ENCODE results near the gene ZNF738. TPM values are rescaled to one million over a fixed set of nuclear protein-coding genes. Genes with fewer than 3 reads are reported as not detected.

ZNF738 gene
- total and polyA plus RNA-seq, 10 of the 15 experiments (the other 5 are each of a cell fraction or from before 2014, with no cell fraction given), result 11.6 to 29.4 (median 15.0) TPM

DNA sequence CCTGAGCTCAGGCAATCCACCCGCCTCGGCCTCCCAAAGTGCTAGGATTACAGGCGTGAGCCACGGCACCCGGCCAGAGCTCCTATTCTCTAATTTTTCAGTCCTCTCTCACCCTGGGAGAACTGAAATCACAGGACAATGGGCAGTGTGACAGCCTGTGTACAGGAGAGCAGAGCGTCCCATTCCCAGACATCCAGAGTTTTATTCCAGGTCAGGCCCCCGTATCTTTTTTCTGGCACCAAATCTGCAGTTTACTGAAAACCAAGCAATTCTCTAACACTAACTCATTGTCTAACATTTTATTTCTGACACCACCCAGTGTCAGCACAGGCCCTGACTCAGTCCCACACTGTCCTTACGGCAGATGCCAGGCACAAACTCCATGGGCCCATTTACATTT is 36.3 kb upstream of the ZNF738 start:
- Histone ChIP-seq H3K4me3 (no peak overlapping the region), H3K27me3 (replicated peaks in 1 of 2; ENCODE audit: control insufficient read depth in 2 of 2, insufficient read depth in 2 of 2, low read length in 1 of 2) (no peaks in the 10 kb centered on the region), H4K20me1 (ENCODE audit: control insufficient read depth, insufficient read depth) (no peaks in the 10 kb centered on the region), H3K36me3 (ENCODE audit: control insufficient read depth in 2 of 2, insufficient read depth in 2 of 2, low read length in 1 of 2) (peaks cover 0 to 10% of the 10 kb centered on the region in 2 experiments; a peak in 1 of 4 replicates), H3K4me2 (ENCODE audit: control insufficient read depth, insufficient read depth) (no peak overlapping the region), H3K27ac (ENCODE audit: control insufficient read depth, insufficient read depth) (no peak overlapping the region), H3K9ac (ENCODE audit: control insufficient read depth, insufficient read depth, low read length) (no peak overlapping the region), H3K79me2 (ENCODE audit: control insufficient read depth, insufficient read depth, low read length) (peaks cover 9% of the 10 kb centered on the region), H3K4me1 (ENCODE audit: control insufficient read depth, insufficient read depth, low read length) (no peaks in the 10 kb centered on the region), H3K9me3 (replicated peaks; ENCODE audit: control insufficient read depth, insufficient read depth, low read length) (peaks cover 32% of the 10 kb centered on the region), H2AFZ (ENCODE audit: control insufficient read depth, low read depth, low read length) (no peak overlapping the region)
- ATAC-seq, result no peak
- ChIA-PET SMC1A (ENCODE audit: uncharacterized antibody, unreplicated experiment) (no interaction called here), POLR2A (no interaction called here), CTCF (interaction anchor here (1.2 kb wide), 1 partner anchor 30 kb away, joined by 3 read pairs; no protein-coding TSS in a partner anchor), RAD21 (ENCODE audit: unreplicated experiment) (no interaction called here)
- in situ Hi-C loops (cut with MboI) (loop anchor here (10.0 kb wide), 1 partner anchor 298 kb away; the partner anchor contains the start of gene ZNF430), intact Hi-C loops (cut with micrococcal nuclease; ENCODE audit: unreplicated experiment) (no loop called here)
- FAIRE-seq, result no peak
- DNase-seq (ENCODE audit: low read depth, low spot score), result no peak
- 98% methylated on average over 8 of the region's 8 CpGs for WGBS (ENCODE audit: insufficient coverage, insufficient replicate concordance, low lambda C conversion rate, missing lambda C conversion rate)
- BruUV-seq (replicated peaks), result no TSS peak
- no peak for TF ChIP-seq ZZZ3 (IDR thresholded peaks at IDR 0.05; ENCODE audit: control insufficient read depth, insufficient read length, low read depth)
- no peak for TF ChIP-seq EGR1 (IDR thresholded peaks at IDR 0.05; ENCODE audit: borderline replicate concordance in 1 of 2, low read depth in 2 of 2, low read length in 2 of 2)
- no peak for TF ChIP-seq RB1 (IDR thresholded peaks at IDR 0.05; ENCODE audit: borderline replicate concordance)
- no peak for TF ChIP-seq STAT1 (conservative IDR thresholded peaks at IDR 0.05)
- TF ChIP-seq FOXK2 (IDR thresholded peaks at IDR 0.05), result no peak

DNA sequence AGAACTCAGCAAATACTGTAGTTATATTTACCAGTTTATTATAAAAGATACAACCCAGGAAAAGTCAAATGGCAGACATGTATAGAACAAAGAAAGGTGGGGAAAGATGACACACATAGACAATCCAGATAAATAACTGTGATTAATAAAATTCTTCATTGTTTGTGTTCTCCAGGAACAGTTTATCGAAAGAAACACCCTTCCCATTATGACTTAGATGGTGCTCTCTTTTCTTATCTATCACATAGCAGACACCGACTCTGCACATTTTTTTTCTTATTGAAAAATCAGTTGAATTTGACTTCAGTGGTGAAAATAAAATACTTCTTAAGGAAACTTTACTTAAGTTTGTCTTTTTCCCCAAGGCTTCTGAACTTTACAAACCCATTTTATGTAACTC is 35.8 kb upstream of the ZNF738 start:
- intact Hi-C loops (cut with micrococcal nuclease; ENCODE audit: unreplicated experiment) (no loop called here), in situ Hi-C loops (cut with MboI) (loop anchor here (10.0 kb wide), 1 partner anchor 298 kb away; the partner anchor contains the start of gene ZNF430)
- H3K36me3 ChIP-seq (ENCODE audit: control insufficient read depth in 2 of 2, insufficient read depth in 2 of 2, low read length in 1 of 2), result peaks cover 0 to 9% of the 10 kb centered on the region in 2 experiments; a peak in 1 of 4 replicates
- no peak for FAIRE-seq
- H3K9me3 ChIP-seq (replicated peaks; ENCODE audit: control insufficient read depth, insufficient read depth, low read length), result peaks cover 28% of the 10 kb centered on the region
- BruUV-seq (replicated peaks), result no TSS peak
- peaks cover 12% of the 10 kb centered on the region for H3K79me2 ChIP-seq (ENCODE audit: control insufficient read depth, insufficient read depth, low read length)
- ATAC-seq, result no peak
- no peak overlapping the region for H3K9ac ChIP-seq (ENCODE audit: control insufficient read depth, insufficient read depth, low read length)
- no peak for TF ChIP-seq IKZF2 (IDR thresholded peaks at IDR 0.05)
- no peak for TF ChIP-seq NBN (IDR thresholded peaks at IDR 0.05)
- no peak for TF ChIP-seq RFX5 (IDR thresholded peaks at IDR 0.05; ENCODE audit: low read depth, low read length)
- no peak for TF ChIP-seq ZNF24 (IDR thresholded peaks at IDR 0.05)
- no peak for TF ChIP-seq SIX5 (IDR thresholded peaks at IDR 0.05; ENCODE audit: low read depth, low read length, severe bottlenecking)
- no peak overlapping the region for H3K4me3 ChIP-seq
- H3K27ac ChIP-seq (ENCODE audit: control insufficient read depth, insufficient read depth), result no peak overlapping the region
- no peak overlapping the region for H2AFZ ChIP-seq (ENCODE audit: control insufficient read depth, low read depth, low read length)
- ChIA-PET CTCF (no interaction called here), SMC1A (ENCODE audit: uncharacterized antibody, unreplicated experiment) (no interaction called here), RAD21 (ENCODE audit: unreplicated experiment) (no interaction called here), POLR2A (no interaction called here)
- no peak for DNase-seq (ENCODE audit: low read depth, low spot score)
- H4K20me1 ChIP-seq (ENCODE audit: control insufficient read depth, insufficient read depth), result no peaks in the 10 kb centered on the region
- 100% methylated on average over 2 of the region's 2 CpGs for WGBS (ENCODE audit: insufficient coverage, insufficient replicate concordance, low lambda C conversion rate, missing lambda C conversion rate)
- no peaks in the 10 kb centered on the region for H3K4me1 ChIP-seq (ENCODE audit: control insufficient read depth, insufficient read depth, low read length)
- H3K4me2 ChIP-seq (ENCODE audit: control insufficient read depth, insufficient read depth), result no peak overlapping the region
- no peaks in the 10 kb centered on the region for H3K27me3 ChIP-seq (replicated peaks in 1 of 2; ENCODE audit: control insufficient read depth in 2 of 2, insufficient read depth in 2 of 2, low read length in 1 of 2)
